GM13977 (cell line): Measurements from ENCODE around the gene NXPH2.

Experiments used
- DNase-seq: peaks from one replicate; pipeline ENCODE4 v3.0.0; 2012; ENCODE audit warnings: low spot score
- CTCF ChIP-seq: IDR thresholded peaks from 2 replicates; pipeline ENCODE4 v1.5.1; 2012; ENCODE audit warnings: mild to moderate bottlenecking, control low read depth; ENCODE audit not compliant: insufficient read depth; ENCODE audit errors: extremely low read depth, missing control alignments
- in situ Hi-C: fragments of 300-500 bp; cut with MboI; formaldehyde crosslinking; loops from one replicate; pipeline ENCODE4 v1.12.0; 2022; ENCODE audit warnings: low sequenced_read_pairs, low pct_unique_long_range_greater_than_20kb, mixed read lengths, inconsistent platforms; ENCODE audit not compliant: unreplicated experiment

The NXPH2 gene

DNA sequence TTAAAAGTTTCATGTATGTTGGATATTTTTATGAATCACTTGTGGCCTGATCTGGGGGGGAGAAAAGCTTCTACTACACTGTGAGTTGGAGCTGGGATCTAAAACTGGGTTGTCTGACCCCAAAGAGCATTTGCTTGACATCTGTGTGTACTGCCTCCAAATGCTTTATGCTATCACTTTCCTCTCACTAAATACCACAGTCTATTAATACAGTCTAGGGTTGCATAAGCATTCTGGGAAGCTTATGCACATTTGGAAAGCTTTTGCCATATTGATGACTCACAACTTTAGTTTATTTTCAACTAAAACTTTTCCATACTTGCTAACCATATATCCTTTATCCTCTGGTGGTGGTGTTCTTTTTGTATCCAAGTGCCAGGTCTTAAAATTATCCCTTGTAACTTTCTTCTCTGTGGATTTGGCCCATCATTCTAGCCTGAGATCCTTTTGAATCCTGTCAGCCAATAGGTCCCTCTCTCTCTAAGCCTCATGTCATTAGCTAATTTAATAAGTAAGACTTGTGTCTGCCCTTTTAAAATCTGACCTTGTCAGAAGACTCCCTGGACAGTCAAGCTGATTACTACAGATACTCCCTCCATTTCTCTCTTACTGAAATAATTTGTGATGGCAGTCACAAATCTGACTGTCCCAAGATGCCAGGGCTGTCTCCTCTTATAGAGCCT, 72.7 kb downstream of the NXPH2 start:
- in situ Hi-C loops: no loop called here
- TF ChIP-seq CTCF: no peak
- DNase-seq: no peak

- in situ Hi-C loops: no loop called here
- no peak for DNase-seq
- TF ChIP-seq CTCF: no peak
Measured at GRCh38 chr2:138703242-138703641, 76.9 kb downstream of the NXPH2 start.

- no peak for DNase-seq
- in situ Hi-C loops: no loop called here
Measured at GRCh38 chr2:138700716-138701115, 79.5 kb downstream of the NXPH2 start.

DNA sequence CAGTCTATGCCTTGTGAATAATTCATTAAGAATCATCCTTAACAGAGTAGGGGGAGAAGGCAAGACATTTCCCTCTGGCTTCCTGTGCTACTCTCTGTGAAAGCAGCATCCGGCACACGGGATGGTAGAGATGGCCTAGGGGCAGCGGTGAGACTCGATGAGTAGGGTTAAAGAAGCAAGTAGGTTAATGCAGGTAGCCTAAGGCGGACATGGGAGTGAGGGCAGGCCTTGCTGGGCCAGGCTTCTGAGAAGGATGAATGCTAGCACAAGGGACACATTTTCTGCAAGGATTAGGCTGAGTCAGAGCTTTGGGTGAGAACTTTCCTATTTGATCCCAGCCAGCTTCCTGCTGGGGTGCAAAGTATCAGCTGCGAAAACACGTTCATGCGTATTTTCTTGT, 80.8 kb downstream of the NXPH2 start:
- in situ Hi-C loops: no loop called here
- DNase-seq: no peak
- TF ChIP-seq CTCF: no peak

More at GRCh38 chr2:138700716-138701115, 79.5 kb downstream of the NXPH2 start:
- TF ChIP-seq CTCF: no peak

DNA sequence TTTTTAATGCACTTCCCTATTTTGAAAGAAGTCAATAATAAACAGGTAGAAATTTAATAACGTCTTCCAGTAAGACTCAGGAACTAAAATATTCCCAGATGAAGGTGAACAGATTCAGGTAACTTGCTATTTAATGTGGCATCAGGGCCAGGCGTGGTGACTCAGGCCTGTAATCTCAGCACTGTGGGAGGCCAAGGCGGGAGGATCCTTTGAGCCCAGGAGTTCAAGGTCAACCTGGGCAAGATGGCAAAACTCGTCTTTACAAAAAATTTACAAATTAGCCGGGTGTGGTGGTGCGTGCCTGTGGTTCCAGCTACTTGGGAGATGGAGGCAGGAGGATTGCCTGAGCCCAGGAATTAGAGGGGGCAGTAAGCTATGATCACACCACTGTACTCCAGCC, 81.8 kb downstream of the NXPH2 start:
- no peak for TF ChIP-seq CTCF
- in situ Hi-C loops: no loop called here
- DNase-seq: no peak

GRCh38 chr2:138691667-138692066, 88.5 kb downstream of the NXPH2 start:
- TF ChIP-seq CTCF: no peak
- DNase-seq: no peak
- in situ Hi-C loops: no loop called here
